ENCODE data around the gene RANBP1. TPM values are rescaled to one million over a fixed set of nuclear protein-coding genes. Genes with fewer than 3 reads are reported as not detected.

RANBP1 gene
- total RNA-seq, 1 experiment from 2014 or later: 522 TPM

DNA sequence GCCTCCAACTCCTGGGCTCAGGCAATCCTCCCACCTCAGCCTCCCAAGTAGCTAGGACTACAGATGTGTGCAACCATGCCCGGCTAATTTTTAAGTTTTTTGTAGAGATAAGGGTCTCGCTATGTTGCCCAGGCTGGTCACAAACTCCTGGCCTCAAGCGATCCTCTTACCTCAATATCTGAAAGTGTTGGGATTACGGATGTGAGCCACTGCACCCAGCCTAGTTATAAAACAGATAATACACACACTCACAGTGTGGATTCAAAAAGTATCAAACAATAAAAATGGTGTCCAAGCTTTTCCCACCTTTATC, 35.3 kb downstream of the RANBP1 start:
- Histone ChIP-seq H3K9me3 (ENCODE audit: control insufficient read depth, low read depth, low read length) (no peaks in the 10 kb centered on the region), H3K56ac (ENCODE audit: insufficient read length, low read depth, low read length) (no peak overlapping the region), H3K14ac (ENCODE audit: insufficient read depth, low read length) (no peak overlapping the region), H4K8ac (replicated peaks; ENCODE audit: insufficient read length, low read depth, low read length) (no peak overlapping the region), H3K9ac (ENCODE audit: extremely low read depth, insufficient read length, low read length) (no peak overlapping the region), H3K79me2 (ENCODE audit: insufficient read depth, low read length) (no peaks in the 10 kb centered on the region), H2BK12ac (ENCODE audit: insufficient read length, low read depth, low read length) (no peak overlapping the region), H3K4me1 (ENCODE audit: insufficient read depth, low read length) (no peaks in the 10 kb centered on the region), H2AK5ac (ENCODE audit: insufficient read length, low read length) (no peak overlapping the region), H3K23me2 (ENCODE audit: insufficient read length, low read depth, low read length, poor library complexity, severe bottlenecking) (peaks cover 5% of the 10 kb centered on the region), H3K4ac (ENCODE audit: low read depth, low read length) (no peak overlapping the region), H4K91ac (ENCODE audit: insufficient read length, low read depth, low read length) (no peak overlapping the region), H2AFZ (ENCODE audit: low read length) (no peak overlapping the region), H2BK15ac (ENCODE audit: low read depth, low read length) (no peak overlapping the region), H3K4me2 (ENCODE audit: insufficient read depth, insufficient read length, low read length) (no peak overlapping the region), H3K27me3 (ENCODE audit: insufficient read depth, low read length) (no peaks in the 10 kb centered on the region), H4K20me1 (ENCODE audit: control insufficient read depth, insufficient read depth, insufficient read length) (no peaks in the 10 kb centered on the region), H2BK120ac (ENCODE audit: low read depth, low read length, poor library complexity, severe bottlenecking) (no peak overlapping the region), H3K23ac (ENCODE audit: insufficient read length, low read depth, low read length) (no peak overlapping the region), H3K79me1 (ENCODE audit: insufficient read depth, low read depth, low read length, poor library complexity, severe bottlenecking) (no peaks in the 10 kb centered on the region), H2BK20ac (ENCODE audit: low read depth, low read length, poor library complexity, severe bottlenecking) (no peak overlapping the region), H4K5ac (ENCODE audit: insufficient read length, low read depth, low read length) (no peak overlapping the region), H3K27ac (ENCODE audit: insufficient read length, low read depth, low read length) (no peak overlapping the region), H3T11ph (ENCODE audit: low read length) (no peak overlapping the region), H2BK5ac (ENCODE audit: insufficient read length, low read length) (no peak overlapping the region), H3K18ac (ENCODE audit: insufficient read length, low read depth, low read length) (no peak overlapping the region)
- no peak overlapping the region for H3K4me3 Mint-ChIP-seq
- H3K9me3 Mint-ChIP-seq: no peaks in the 10 kb centered on the region; a peak in 1 of 5 replicates
- peaks cover 3 to 6% of the 10 kb centered on the region in 2 experiments; a peak in 3 of 4 replicates for H3K4me1 Mint-ChIP-seq
- TF ChIP-seq, protein P1, sequence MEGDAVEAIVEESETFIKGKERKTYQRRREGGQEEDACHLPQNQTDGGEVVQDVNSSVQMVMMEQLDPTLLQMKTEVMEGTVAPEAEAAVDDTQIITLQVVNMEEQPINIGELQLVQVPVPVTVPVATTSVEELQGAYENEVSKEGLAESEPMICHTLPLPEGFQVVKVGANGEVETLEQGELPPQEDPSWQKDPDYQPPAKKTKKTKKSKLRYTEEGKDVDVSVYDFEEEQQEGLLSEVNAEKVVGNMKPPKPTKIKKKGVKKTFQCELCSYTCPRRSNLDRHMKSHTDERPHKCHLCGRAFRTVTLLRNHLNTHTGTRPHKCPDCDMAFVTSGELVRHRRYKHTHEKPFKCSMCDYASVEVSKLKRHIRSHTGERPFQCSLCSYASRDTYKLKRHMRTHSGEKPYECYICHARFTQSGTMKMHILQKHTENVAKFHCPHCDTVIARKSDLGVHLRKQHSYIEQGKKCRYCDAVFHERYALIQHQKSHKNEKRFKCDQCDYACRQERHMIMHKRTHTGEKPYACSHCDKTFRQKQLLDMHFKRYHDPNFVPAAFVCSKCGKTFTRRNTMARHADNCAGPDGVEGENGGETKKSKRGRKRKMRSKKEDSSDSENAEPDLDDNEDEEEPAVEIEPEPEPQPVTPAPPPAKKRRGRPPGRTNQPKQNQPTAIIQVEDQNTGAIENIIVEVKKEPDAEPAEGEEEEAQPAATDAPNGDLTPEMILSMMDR (conservative IDR thresholded peaks at IDR 0.05): no peak
- no peaks in the 10 kb centered on the region for H3K27me3 Mint-ChIP-seq (ENCODE audit: low read depth)
- no peak for DNase-seq
- WGBS (ENCODE audit: extremely low coverage, insufficient read length, low lambda C conversion rate): no CpG with 5 or more reads among the region's 4 CpGs
- H3K27ac Mint-ChIP-seq: peak overlapping the region in 1 of 3 experiments; percentile 72; a peak in 1 of 7 replicates
- H3K36me3 Mint-ChIP-seq (ENCODE audit: insufficient read depth in 1 of 3, low read depth in 3 of 3): no peaks in the 10 kb centered on the region

Data from H9 (cell line).